Neural cell (in vitro differentiated cells): ENCODE data around the gene EOMES. TPM values are rescaled to one million over a fixed set of nuclear protein-coding genes. Genes with fewer than 3 reads are reported as not detected.

ENCODE experiments used
- H2AFZ ChIP-seq: fragments of 200-600, 300-800 bp; sonication (generic), shearing (Covaris generic); 2 replicates; pipeline ENCODE4 v1.6.0; 2014; ENCODE audit warnings: low read depth, mild to moderate bottlenecking, antibody characterized with exemption, low read length, moderate library complexity
- H3F3A ChIP-seq: fragments of 200-600 bp; shearing (Covaris generic); 2 replicates; pipeline ENCODE4 v1.6.1; 2016; ENCODE audit warnings: mild to moderate bottlenecking, moderate library complexity, mixed read lengths, antibody characterized with exemption, low read length; ENCODE audit not compliant: insufficient read depth, poor library complexity, severe bottlenecking
- H3K27ac ChIP-seq: fragments of 200-600, 300-800 bp; sonication (generic), shearing (Covaris generic); 2 replicates; pipeline ENCODE4 v1.5.1; 2014; ENCODE audit warnings: mild to moderate bottlenecking, low read length, moderate library complexity
- H3K27me3 ChIP-seq: fragments of 300-800, 200-600 bp; sonication (generic), shearing (Covaris generic); 2 replicates; pipeline ENCODE4 v1.6.0; 2014; ENCODE audit warnings: mild to moderate bottlenecking, low read depth, low read length, moderate library complexity; ENCODE audit not compliant: insufficient read depth
- H3K36me3 ChIP-seq: fragments of 300-800, 200-600 bp; sonication (generic), shearing (Covaris generic); 2 replicates; pipeline ENCODE4 v1.5.1; 2014; ENCODE audit warnings: mild to moderate bottlenecking, antibody characterized with exemption, low read length, moderate library complexity; ENCODE audit not compliant: insufficient read depth
- H3K4me2 ChIP-seq: fragments of 300-800, 200-600 bp; sonication (generic), shearing (Covaris generic); 2 replicates; pipeline ENCODE4 v1.6.0; 2014; ENCODE audit warnings: mild to moderate bottlenecking, low read length
- H3K4me3 ChIP-seq: fragments of 300-800, 200-600 bp; sonication (generic), shearing (Covaris generic); 2 replicates; pipeline ENCODE4 v1.5.1; 2014; ENCODE audit warnings: mild to moderate bottlenecking, low read length, moderate library complexity
- H3K79me2 ChIP-seq: fragments of 200-600 bp; shearing (Covaris generic); replicated peaks from 2 replicates; pipeline ENCODE4 v1.6.0; 2014; ENCODE audit warnings: mild to moderate bottlenecking, low read length, moderate library complexity; ENCODE audit not compliant: insufficient read depth
- H3K9ac ChIP-seq: fragments of 300-800, 200-600 bp; sonication (generic), shearing (Covaris generic); 2 replicates; pipeline ENCODE4 v1.6.1; 2016; ENCODE audit warnings: mild to moderate bottlenecking, low read length, mixed read lengths
- H3K9me2 ChIP-seq: fragments of 200-600 bp; shearing (Covaris generic); 2 replicates; pipeline ENCODE4 v1.6.1; 2016; ENCODE audit warnings: mild to moderate bottlenecking, low read length, mixed read lengths; ENCODE audit not compliant: insufficient read depth
- H3K9me3 ChIP-seq: fragments of 200-600, 300-800 bp; sonication (generic), shearing (Covaris generic); 2 replicates; pipeline ENCODE4 v1.6.1; 2016; ENCODE audit warnings: mild to moderate bottlenecking, mixed run types, low read length, moderate library complexity, mixed read lengths
- H4K20me1 ChIP-seq: fragments of 200-600 bp; shearing (Covaris generic); 2 replicates; pipeline ENCODE4 v1.6.1; 2016; ENCODE audit warnings: mild to moderate bottlenecking, mixed run types; ENCODE audit not compliant: insufficient read depth
- CTCF ChIP-seq: fragments of 450-650 bp; IDR thresholded peaks from 2 replicates; pipeline ENCODE4 v1.5.1; 2014; ENCODE audit warnings: antibody characterized with exemption, mild to moderate bottlenecking, moderate library complexity; ENCODE audit not compliant: poor library complexity, severe bottlenecking
- EP300 ChIP-seq: fragments of 450-650 bp; conservative IDR thresholded peaks from 2 replicates; pipeline ENCODE4 v1.6.1; 2014; ENCODE audit warnings: antibody characterized with exemption, mild to moderate bottlenecking, moderate library complexity; ENCODE audit not compliant: poor library complexity, severe bottlenecking
- EZH2 ChIP-seq: fragments of 200-600, 300-800 bp; shearing (Covaris generic), sonication (generic); IDR thresholded peaks from 2 replicates; pipeline ENCODE4 v1.6.1; 2014; ENCODE audit warnings: antibody characterized with exemption, low read length, borderline replicate concordance, mild to moderate bottlenecking; ENCODE audit not compliant: insufficient read depth, poor library complexity, severe bottlenecking
- MXI1 ChIP-seq: fragments of 450-650 bp; conservative IDR thresholded peaks from 2 replicates; pipeline ENCODE4 v1.6.1; 2014; ENCODE audit warnings: antibody characterized with exemption, mild to moderate bottlenecking; ENCODE audit not compliant: poor library complexity, severe bottlenecking
- POLR2AphosphoS5 ChIP-seq: IDR thresholded peaks from 2 replicates; pipeline ENCODE4 v1.6.1; 2012
- RAD21 ChIP-seq: fragments of 450-650 bp; conservative IDR thresholded peaks from 2 replicates; pipeline ENCODE4 v1.6.1; 2014; ENCODE audit warnings: antibody characterized with exemption, mild to moderate bottlenecking, moderate library complexity
- REST ChIP-seq: IDR thresholded peaks from 2 replicates; pipeline ENCODE4 v1.6.1; 2012; ENCODE audit warnings: borderline replicate concordance
- SMC3 ChIP-seq: fragments of 450-650 bp; conservative IDR thresholded peaks from 2 replicates; pipeline ENCODE4 v1.6.1; 2014; ENCODE audit warnings: antibody characterized with exemption, mild to moderate bottlenecking, moderate library complexity; ENCODE audit not compliant: poor library complexity
- TAF1 ChIP-seq: IDR thresholded peaks from 2 replicates; pipeline ENCODE4 v1.6.1; 2012; ENCODE audit warnings: low read depth
- polyA plus RNA-seq: library from polyadenylated mRNA; depleted of rRNA; stranded (reverse); fragments of >200 nt; gene quantifications from 2 replicates; pipeline ENCODE4 v1.2.3, GENCODE V29; 2014

The EOMES gene
- polyA plus RNA-seq, 1 donor from 2014 or later = 0.24 TPM

- no peak overlapping the region for H3K27ac ChIP-seq
- H3K9me2 ChIP-seq = no peaks in the 10 kb centered on the region
- H3K4me2 ChIP-seq = no peak overlapping the region
- H3K27me3 ChIP-seq = peaks cover 99% of the 10 kb centered on the region
- H3K36me3 ChIP-seq = no peaks in the 10 kb centered on the region
- H4K20me1 ChIP-seq = no peaks in the 10 kb centered on the region
- no peak overlapping the region for H3K9ac ChIP-seq
- H2AFZ ChIP-seq = no peak overlapping the region
- H3K79me2 ChIP-seq = no peaks in the 10 kb centered on the region
- no peak overlapping the region for H3K4me3 ChIP-seq
- no peaks in the 10 kb centered on the region for H3F3A ChIP-seq
- H3K9me3 ChIP-seq = no peaks in the 10 kb centered on the region
- TF ChIP-seq RAD21 = no peak
- no peak for TF ChIP-seq TAF1
- TF ChIP-seq EP300 = no peak
- no peak for TF ChIP-seq MXI1
- no peak for TF ChIP-seq EZH2
- TF ChIP-seq CTCF = no peak
- no peak for TF ChIP-seq POLR2AphosphoS5
- no peak for TF ChIP-seq REST
- no peak for TF ChIP-seq SMC3
Observed at GRCh38 chr3:27719314-27720003, 2.7 kb downstream of the EOMES start.

- Histone ChIP-seq H3F3A (no peaks in the 10 kb centered on the region), H4K20me1 (no peaks in the 10 kb centered on the region)
Observed at GRCh38 chr3:27718459-27718858, 3.7 kb downstream of the EOMES start.

More at GRCh38 chr3:27718459-27718858, 3.7 kb downstream of the EOMES start:
- H3K4me3 ChIP-seq = no peak overlapping the region
- no peaks in the 10 kb centered on the region for H3K79me2 ChIP-seq
- H3K27me3 ChIP-seq = peaks cover 99% of the 10 kb centered on the region
- no peak overlapping the region for H2AFZ ChIP-seq
- H3K9ac ChIP-seq = no peak overlapping the region
- H3K9me2 ChIP-seq = no peaks in the 10 kb centered on the region
- H3K36me3 ChIP-seq = no peaks in the 10 kb centered on the region
- H3K27ac ChIP-seq = no peak overlapping the region
- no peak overlapping the region for H3K4me2 ChIP-seq
- H3K9me3 ChIP-seq = no peaks in the 10 kb centered on the region
- TF ChIP-seq SMC3 = no peak
- TF ChIP-seq REST = no peak
- no peak for TF ChIP-seq MXI1
- TF ChIP-seq RAD21 = no peak
- no peak for TF ChIP-seq TAF1
- TF ChIP-seq CTCF = no peak
- TF ChIP-seq POLR2AphosphoS5 = no peak
- no peak for TF ChIP-seq EZH2
- no peak for TF ChIP-seq EP300
